Astrocyte (in vitro differentiated cells and primary cell): ENCODE measurements around the gene KIN.
"Not testable (repeated sequence)": the region's sequence is repeated elsewhere in the genome, so short reads cannot be mapped to it uniquely, and the experiment has no call there.

Experiments used
- EZH2 ChIP-seq: IDR thresholded peaks from 2 replicates; pipeline ENCODE4 v1.6.1; 2012; ENCODE audit warnings: mild to moderate bottlenecking, low read length, inconsistent platforms; ENCODE audit not compliant: insufficient read depth
- TF ChIP-seq, protein P1 (sequence below): IDR thresholded peaks from 2 replicates; pipeline ENCODE4 v1.5.1; 2011; ENCODE audit warnings: low read depth, mild to moderate bottlenecking, inconsistent platforms, low read length, moderate library complexity; ENCODE audit not compliant: insufficient read depth

GRCh38 chr10:7782194-7782593 is 5.6 kb downstream of the KIN start:
- TF ChIP-seq, protein P1, sequence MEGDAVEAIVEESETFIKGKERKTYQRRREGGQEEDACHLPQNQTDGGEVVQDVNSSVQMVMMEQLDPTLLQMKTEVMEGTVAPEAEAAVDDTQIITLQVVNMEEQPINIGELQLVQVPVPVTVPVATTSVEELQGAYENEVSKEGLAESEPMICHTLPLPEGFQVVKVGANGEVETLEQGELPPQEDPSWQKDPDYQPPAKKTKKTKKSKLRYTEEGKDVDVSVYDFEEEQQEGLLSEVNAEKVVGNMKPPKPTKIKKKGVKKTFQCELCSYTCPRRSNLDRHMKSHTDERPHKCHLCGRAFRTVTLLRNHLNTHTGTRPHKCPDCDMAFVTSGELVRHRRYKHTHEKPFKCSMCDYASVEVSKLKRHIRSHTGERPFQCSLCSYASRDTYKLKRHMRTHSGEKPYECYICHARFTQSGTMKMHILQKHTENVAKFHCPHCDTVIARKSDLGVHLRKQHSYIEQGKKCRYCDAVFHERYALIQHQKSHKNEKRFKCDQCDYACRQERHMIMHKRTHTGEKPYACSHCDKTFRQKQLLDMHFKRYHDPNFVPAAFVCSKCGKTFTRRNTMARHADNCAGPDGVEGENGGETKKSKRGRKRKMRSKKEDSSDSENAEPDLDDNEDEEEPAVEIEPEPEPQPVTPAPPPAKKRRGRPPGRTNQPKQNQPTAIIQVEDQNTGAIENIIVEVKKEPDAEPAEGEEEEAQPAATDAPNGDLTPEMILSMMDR, result not testable (repeated sequence)
- TF ChIP-seq EZH2, result not testable (repeated sequence)
